NCI-H128 (cell line): ENCODE measurements around the gene MCTP1.

Source experiments
- DNase-seq: peaks from one replicate; lab custom pipeline; 2025; ENCODE audit not compliant: unreplicated experiment; lab: John Stamatoyannopoulos, UW

MCTP1 gene

GRCh38 chr5:94777056-94777880, 507.6 kb downstream of the MCTP1 start:
- peak; percentile 43 for DNase-seq

GRCh38 chr5:94776167-94776566, 508.7 kb downstream of the MCTP1 start:
- DNase-seq: no peak

- no peak for DNase-seq
These were observed 509.8 kb downstream of the MCTP1 start for GRCh38 chr5:94775088-94775487.

- no peak for DNase-seq
These were observed 513.2 kb downstream of the MCTP1 start for GRCh38 chr5:94771742-94772141.

- no peak for DNase-seq
These were observed 514.9 kb downstream of the MCTP1 start for GRCh38 chr5:94769996-94770395.

- no peak for DNase-seq
These were observed 523.1 kb downstream of the MCTP1 start for GRCh38 chr5:94761786-94762185.

- no peak for DNase-seq
These were observed 523.8 kb downstream of the MCTP1 start for GRCh38 chr5:94761055-94761454.

- DNase-seq: no peak
These were observed 524.9 kb downstream of the MCTP1 start for GRCh38 chr5:94759961-94760360.

GRCh38 chr5:94759022-94759421, 525.9 kb downstream of the MCTP1 start:
- DNase-seq: no peak

GRCh38 chr5:94754824-94755223, 530.1 kb downstream of the MCTP1 start:
- DNase-seq: no peak

GRCh38 chr5:94751460-94751859, 533.4 kb downstream of the MCTP1 start:
- DNase-seq: no peak

GRCh38 chr5:94750681-94751080, 534.2 kb downstream of the MCTP1 start:
- DNase-seq: no peak

- DNase-seq: no peak
These were observed 535.9 kb downstream of the MCTP1 start for GRCh38 chr5:94749042-94749441.

GRCh38 chr5:94748212-94748611, 536.7 kb downstream of the MCTP1 start:
- no peak for DNase-seq

GRCh38 chr5:94747371-94747770, 537.5 kb downstream of the MCTP1 start:
- DNase-seq: no peak

GRCh38 chr5:94746731-94747124, 538.2 kb downstream of the MCTP1 start:
- no peak for DNase-seq

GRCh38 chr5:94745786-94746730, 538.8 kb downstream of the MCTP1 start:
- no peak for DNase-seq

- no peak for DNase-seq
These were observed 540.0 kb downstream of the MCTP1 start for GRCh38 chr5:94744906-94745305.

- no peak for DNase-seq
These were observed 542.0 kb downstream of the MCTP1 start for GRCh38 chr5:94742852-94743251.

GRCh38 chr5:94740286-94740685, 544.6 kb downstream of the MCTP1 start:
- no peak for DNase-seq

- no peak for DNase-seq
These were observed 548.4 kb downstream of the MCTP1 start for GRCh38 chr5:94736498-94736897.

- DNase-seq: no peak
These were observed 553.4 kb downstream of the MCTP1 start for GRCh38 chr5:94731471-94731870.
